HL-60/S4 treated with retinoic acid at 250 ng/mL for 4 days and 3 days (cell line): ENCODE measurements around the gene GAREM2.

Experiments
- in situ Hi-C: fragments of 300-500 bp; cut with MboI; formaldehyde crosslinking; loops from 2 replicates; pipeline ENCODE4 v1.7.0; 2022; ENCODE audit warnings: low sequenced_read_pairs

GAREM2 gene

GRCh38 chr2:26168785-26169184 is 4.1 kb upstream of the GAREM2 start:
- in situ Hi-C loops: no loop called here

GRCh38 chr2:26169226-26169625 is 3.7 kb upstream of the GAREM2 start:
- in situ Hi-C loops: no loop called here

GRCh38 chr2:26169681-26170414 is 3.0 kb upstream of the GAREM2 start:
- in situ Hi-C loops: no loop called here

- in situ Hi-C loops: no loop called here
Measured at GRCh38 chr2:26170795-26171194, 2.1 kb upstream of the GAREM2 start.

GRCh38 chr2:26172189-26172870 is 558 bp upstream of the GAREM2 start:
- in situ Hi-C loops: no loop called here

- in situ Hi-C loops: no loop called here
Measured at GRCh38 chr2:26173776-26174482, 1.0 kb downstream of the GAREM2 start.

- in situ Hi-C loops: no loop called here
Measured at GRCh38 chr2:26174691-26175465, 2.0 kb downstream of the GAREM2 start.

GRCh38 chr2:26175466-26176278 is 2.8 kb downstream of the GAREM2 start:
- in situ Hi-C loops: no loop called here

GRCh38 chr2:26176279-26176615 is 3.4 kb downstream of the GAREM2 start:
- in situ Hi-C loops: no loop called here

GRCh38 chr2:26177122-26177521 is 4.2 kb downstream of the GAREM2 start:
- in situ Hi-C loops: no loop called here

- in situ Hi-C loops: no loop called here
Measured at GRCh38 chr2:26178246-26178645, 5.4 kb downstream of the GAREM2 start.

- in situ Hi-C loops: no loop called here
Measured at GRCh38 chr2:26178746-26179436, 6.0 kb downstream of the GAREM2 start.

- in situ Hi-C loops: no loop called here
Measured at GRCh38 chr2:26179446-26179913, 6.6 kb downstream of the GAREM2 start.

GRCh38 chr2:26182441-26182840 is 9.6 kb downstream of the GAREM2 start:
- in situ Hi-C loops: no loop called here

- in situ Hi-C loops: no loop called here
Measured at GRCh38 chr2:26182887-26183630, 10.2 kb downstream of the GAREM2 start.

- in situ Hi-C loops: no loop called here
Measured at GRCh38 chr2:26184121-26184520, 11.2 kb downstream of the GAREM2 start.

GRCh38 chr2:26184555-26185303 is 11.8 kb downstream of the GAREM2 start:
- in situ Hi-C loops: no loop called here

- in situ Hi-C loops: no loop called here
Measured at GRCh38 chr2:26185304-26185928, 12.5 kb downstream of the GAREM2 start.
